ENCODE results near the gene YIPF1. TPM values are rescaled to one million over a fixed set of nuclear protein-coding genes. Genes with fewer than 3 reads are reported as not detected.

Gene YIPF1
- polyA plus RNA-seq, 1 experiment = 40.2 TPM

GRCh38 chr1:53871773-53872484 lies 17.7 kb downstream of the YIPF1 start:
- ChIA-PET CTCF (interaction anchor here (0.6 to 6.5 kb wide), 4 partner anchors 11 to 509 kb away, joined by 3 to 43 read pairs (median 6); no protein-coding TSS in a partner anchor), POLR2A (no interaction called here)
- DNase-seq (ENCODE audit: low read depth) = no peak
- Histone ChIP-seq H3K27me3 (ENCODE audit: control insufficient read depth, insufficient read depth, low read length) (no peaks in the 10 kb centered on the region), H3K4me3 (ENCODE audit: low read depth, low read length) (no peak overlapping the region), H3K36me3 (ENCODE audit: control insufficient read depth, insufficient read depth, low read length) (peaks cover 7% of the 10 kb centered on the region)
- TF ChIP-seq CTCF (IDR thresholded peaks at IDR 0.05; ENCODE audit: insufficient read depth, low read depth, low read length) = no peak

- CTCF ChIA-PET = interaction anchor here (1.4 to 6.5 kb wide), 2 partner anchors 11 to 77 kb away, joined by 8 to 43 read pairs; no protein-coding TSS in a partner anchor
- POLR2A ChIA-PET = no interaction called here
These were observed 18.4 kb downstream of the YIPF1 start for GRCh38 chr1:53871221-53871620.

GRCh38 chr1:53869454-53870117 lies 20.0 kb downstream of the YIPF1 start:
- H3K36me3 ChIP-seq (ENCODE audit: control insufficient read depth, insufficient read depth, low read length) = peaks cover 10% of the 10 kb centered on the region
- no peaks in the 10 kb centered on the region for H3K27me3 ChIP-seq (ENCODE audit: control insufficient read depth, insufficient read depth, low read length)
- H3K4me3 ChIP-seq (ENCODE audit: low read depth, low read length) = no peak overlapping the region
- CTCF ChIA-PET = interaction anchor here (1.3 to 6.5 kb wide), 3 partner anchors 9 to 80 kb away, joined by 5 to 43 read pairs (median 29); no protein-coding TSS in a partner anchor
- no peak for TF ChIP-seq CTCF (IDR thresholded peaks at IDR 0.05; ENCODE audit: insufficient read depth, low read depth, low read length)
- POLR2A ChIA-PET = no interaction called here
- no peak for DNase-seq (ENCODE audit: low read depth)

More at GRCh38 chr1:53871221-53871620, 18.4 kb downstream of the YIPF1 start:
- Histone ChIP-seq H3K27me3 (ENCODE audit: control insufficient read depth, insufficient read depth, low read length) (no peaks in the 10 kb centered on the region), H3K4me3 (ENCODE audit: low read depth, low read length) (no peak overlapping the region), H3K36me3 (ENCODE audit: control insufficient read depth, insufficient read depth, low read length) (peaks cover 8% of the 10 kb centered on the region)
- no peak for DNase-seq (ENCODE audit: low read depth)
- no peak for TF ChIP-seq CTCF (IDR thresholded peaks at IDR 0.05; ENCODE audit: insufficient read depth, low read depth, low read length)

- Histone ChIP-seq H3K27me3 (ENCODE audit: control insufficient read depth, insufficient read depth, low read length) (no peaks in the 10 kb centered on the region), H3K36me3 (ENCODE audit: control insufficient read depth, insufficient read depth, low read length) (peaks cover 10% of the 10 kb centered on the region), H3K4me3 (ENCODE audit: low read depth, low read length) (no peak overlapping the region)
- no peak for DNase-seq (ENCODE audit: low read depth)
- ChIA-PET POLR2A (no interaction called here), CTCF (interaction anchor here (1.3 to 6.5 kb wide), 4 partner anchors 8 to 81 kb away, joined by 4 to 43 read pairs (median 17); no protein-coding TSS in a partner anchor)
- TF ChIP-seq CTCF (IDR thresholded peaks at IDR 0.05; ENCODE audit: insufficient read depth, low read depth, low read length) = no peak
These were observed 21.0 kb downstream of the YIPF1 start for GRCh38 chr1:53868565-53868964.

GRCh38 chr1:53862507-53862906 lies 27.1 kb downstream of the YIPF1 start:
- DNase-seq (ENCODE audit: low read depth) = no peak
- POLR2A ChIA-PET = no interaction called here
- H3K4me3 ChIP-seq (ENCODE audit: low read depth, low read length) = no peak overlapping the region
- TF ChIP-seq CTCF (IDR thresholded peaks at IDR 0.05; ENCODE audit: insufficient read depth, low read depth, low read length) = no peak
- CTCF ChIA-PET = interaction anchor here (0.7 to 5.3 kb wide), 5 partner anchors 11 to 259 kb away, joined by 3 to 40 read pairs (median 4); no protein-coding TSS in a partner anchor
- peaks cover 5% of the 10 kb centered on the region for H3K36me3 ChIP-seq (ENCODE audit: control insufficient read depth, insufficient read depth, low read length)
- H3K27me3 ChIP-seq (ENCODE audit: control insufficient read depth, insufficient read depth, low read length) = no peaks in the 10 kb centered on the region
